Retinal pigment epithelial cell (primary cell): ENCODE data around the gene URGCP.
"Not testable (repeated sequence)": the region's sequence is repeated elsewhere in the genome, so short reads cannot be mapped to it uniquely, and the experiment has no call there.

Experiments
- DNase-seq: peaks from one replicate; pipeline ENCODE4 v3.0.0-alpha.2; 2010; ENCODE audit warnings: low read depth
- H3K4me3 ChIP-seq: 2 replicates; pipeline ENCODE4 v1.5.1; 2011; ENCODE audit warnings: mild to moderate bottlenecking, low read length, control low read depth, moderate library complexity
- TF ChIP-seq, protein P1 (sequence below): conservative IDR thresholded peaks from 2 replicates; pipeline ENCODE4 v1.5.1; 2011; ENCODE audit warnings: low read depth, low read length, control low read depth, inconsistent platforms

Gene URGCP

DNA sequence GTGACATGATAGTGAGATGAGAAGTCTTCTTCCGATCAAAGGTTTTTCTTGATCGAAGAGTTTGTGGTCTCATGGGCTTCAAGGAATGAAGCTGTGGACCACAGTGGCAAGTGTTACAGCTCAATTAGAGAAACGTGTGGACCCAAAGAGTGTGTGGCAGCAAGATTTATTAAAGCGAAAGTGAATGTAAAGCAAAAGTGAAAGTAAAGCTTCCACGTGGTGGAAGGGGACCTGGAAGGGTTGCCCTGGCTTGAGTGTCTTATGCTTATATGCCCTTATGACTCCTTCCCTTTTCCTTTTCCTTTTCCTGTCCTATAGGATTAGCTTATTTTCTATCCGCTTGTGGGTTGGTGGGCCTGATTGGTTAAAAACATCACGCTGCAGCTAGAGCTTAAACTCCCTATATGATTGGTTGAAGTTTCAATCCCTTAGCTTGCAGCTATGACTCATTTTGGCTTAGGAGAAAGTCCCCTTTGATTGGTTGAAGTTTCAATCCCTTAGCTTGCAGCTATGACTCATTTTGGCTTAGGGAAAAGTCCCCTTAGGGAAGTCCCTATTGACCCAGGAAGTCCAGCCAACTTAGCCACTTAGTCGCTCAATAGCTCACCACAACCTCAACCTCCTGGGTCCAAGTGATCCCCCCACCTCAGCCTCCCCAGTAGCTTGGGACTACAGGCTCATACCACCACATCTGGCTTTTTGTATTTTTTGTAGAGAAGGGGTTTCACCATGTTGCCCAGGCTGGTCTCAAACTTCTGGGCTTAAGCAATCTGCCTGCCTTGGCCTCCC, 71.7 kb downstream of the URGCP start:
- no peak overlapping the region for H3K4me3 ChIP-seq
- TF ChIP-seq, protein P1, sequence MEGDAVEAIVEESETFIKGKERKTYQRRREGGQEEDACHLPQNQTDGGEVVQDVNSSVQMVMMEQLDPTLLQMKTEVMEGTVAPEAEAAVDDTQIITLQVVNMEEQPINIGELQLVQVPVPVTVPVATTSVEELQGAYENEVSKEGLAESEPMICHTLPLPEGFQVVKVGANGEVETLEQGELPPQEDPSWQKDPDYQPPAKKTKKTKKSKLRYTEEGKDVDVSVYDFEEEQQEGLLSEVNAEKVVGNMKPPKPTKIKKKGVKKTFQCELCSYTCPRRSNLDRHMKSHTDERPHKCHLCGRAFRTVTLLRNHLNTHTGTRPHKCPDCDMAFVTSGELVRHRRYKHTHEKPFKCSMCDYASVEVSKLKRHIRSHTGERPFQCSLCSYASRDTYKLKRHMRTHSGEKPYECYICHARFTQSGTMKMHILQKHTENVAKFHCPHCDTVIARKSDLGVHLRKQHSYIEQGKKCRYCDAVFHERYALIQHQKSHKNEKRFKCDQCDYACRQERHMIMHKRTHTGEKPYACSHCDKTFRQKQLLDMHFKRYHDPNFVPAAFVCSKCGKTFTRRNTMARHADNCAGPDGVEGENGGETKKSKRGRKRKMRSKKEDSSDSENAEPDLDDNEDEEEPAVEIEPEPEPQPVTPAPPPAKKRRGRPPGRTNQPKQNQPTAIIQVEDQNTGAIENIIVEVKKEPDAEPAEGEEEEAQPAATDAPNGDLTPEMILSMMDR: no peak

DNA sequence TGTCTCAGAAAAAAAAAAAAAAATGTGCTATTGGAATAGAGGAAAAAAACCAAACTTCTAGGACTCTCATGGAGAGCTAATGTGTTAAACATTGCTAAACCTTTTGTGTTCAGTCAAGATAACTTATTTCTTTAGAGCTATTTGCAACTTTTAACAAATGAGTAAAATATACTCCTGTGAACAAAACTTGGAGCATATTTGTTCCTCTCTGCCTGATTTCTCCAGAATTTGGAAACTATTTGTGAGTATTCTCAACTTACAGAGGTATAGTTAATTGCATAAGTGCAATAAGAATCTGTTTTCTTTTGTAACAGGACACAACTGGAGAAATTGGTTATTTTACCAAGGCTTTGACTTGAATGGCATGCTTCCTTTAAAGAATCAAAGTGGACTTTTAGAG, 75.5 kb downstream of the URGCP start:
- DNase-seq, H3K4me3 ChIP-seq: not testable (repeated sequence)

More for the DNA sequence above, 71.7 kb downstream of the URGCP start:
- no peak for DNase-seq
